DOHH2 (cell line): ENCODE measurements around the gene ICE2.

Experiments used
- H3F3A ChIP-seq: fragments of 200-600 bp; sonication (generic), shearing (Covaris generic); 2 replicates; pipeline ENCODE4 v1.6.0; 2016; ENCODE audit warnings: antibody characterized with exemption, mild to moderate bottlenecking; ENCODE audit not compliant: control insufficient read depth, insufficient read depth
- H3K27ac ChIP-seq: fragments of 200-600 bp; sonication (generic); 2 replicates; pipeline ENCODE4 v1.5.1; 2014; ENCODE audit warnings: low read depth, mild to moderate bottlenecking, low read length, moderate library complexity
- H3K27me3 ChIP-seq: fragments of 200-600 bp; sonication (generic); 2 replicates; pipeline ENCODE4 v1.6.1; 2014; ENCODE audit warnings: mild to moderate bottlenecking, low read length, mixed read lengths; ENCODE audit not compliant: control insufficient read depth
- H3K36me3 ChIP-seq: fragments of 200-600 bp; sonication (generic); 2 replicates; pipeline ENCODE4 v1.6.1; 2014; ENCODE audit warnings: mild to moderate bottlenecking, low read length, moderate library complexity, mixed read lengths; ENCODE audit not compliant: control insufficient read depth
- H3K4me1 ChIP-seq: fragments of 200-600 bp; sonication (generic); 2 replicates; pipeline ENCODE4 v1.6.1; 2014; ENCODE audit warnings: mild to moderate bottlenecking, low read length, mixed read lengths; ENCODE audit not compliant: control insufficient read depth
- H3K4me2 ChIP-seq: fragments of 200-600 bp; sonication (generic); 2 replicates; pipeline ENCODE4 v1.6.0; 2014; ENCODE audit warnings: mild to moderate bottlenecking, low read length, moderate library complexity
- H3K4me3 ChIP-seq: fragments of 200-600 bp; sonication (generic); 2 replicates; pipeline ENCODE4 v1.5.1; 2014; ENCODE audit warnings: mild to moderate bottlenecking, low read length, mixed read lengths
- H3K79me2 ChIP-seq: fragments of 200-600 bp; sonication (generic); 2 replicates; pipeline ENCODE4 v1.6.1; 2014; ENCODE audit warnings: mild to moderate bottlenecking, low read length, mixed read lengths; ENCODE audit not compliant: control insufficient read depth
- H3K9me2 ChIP-seq: fragments of 200-600 bp; sonication (generic); replicated peaks from 2 replicates; pipeline ENCODE4 v1.6.1; 2014; ENCODE audit warnings: mild to moderate bottlenecking, low read length, mixed read lengths; ENCODE audit not compliant: control insufficient read depth
- H3K9me3 ChIP-seq: fragments of 200-600 bp; sonication (generic); 2 replicates; pipeline ENCODE4 v1.6.1; 2014; ENCODE audit warnings: antibody characterized with exemption, low read length, mixed read lengths; ENCODE audit not compliant: control insufficient read depth, insufficient read depth
- H4K20me1 ChIP-seq: fragments of 200-600 bp; sonication (generic); 2 replicates; pipeline ENCODE4 v1.6.0; 2014; ENCODE audit warnings: low read depth, mild to moderate bottlenecking, antibody characterized with exemption, low read length, moderate library complexity; ENCODE audit not compliant: control insufficient read depth, insufficient read depth
- EZH2phosphoT487 ChIP-seq: fragments of 200-600 bp; sonication (generic); IDR thresholded peaks from 2 replicates; pipeline ENCODE4 v1.6.1; 2017; ENCODE audit warnings: borderline replicate concordance, mild to moderate bottlenecking, antibody characterized with exemption, low read length, moderate library complexity, mixed read lengths
- TF ChIP-seq, protein P1 (sequence below): fragments of 200-600 bp; sonication (generic); IDR thresholded peaks from one replicate; pipeline ENCODE4 v1.5.1; 2014; ENCODE audit warnings: antibody characterized with exemption, mild to moderate bottlenecking, low read depth, low read length; ENCODE audit not compliant: poor library complexity, severe bottlenecking

The ICE2 gene

DNA sequence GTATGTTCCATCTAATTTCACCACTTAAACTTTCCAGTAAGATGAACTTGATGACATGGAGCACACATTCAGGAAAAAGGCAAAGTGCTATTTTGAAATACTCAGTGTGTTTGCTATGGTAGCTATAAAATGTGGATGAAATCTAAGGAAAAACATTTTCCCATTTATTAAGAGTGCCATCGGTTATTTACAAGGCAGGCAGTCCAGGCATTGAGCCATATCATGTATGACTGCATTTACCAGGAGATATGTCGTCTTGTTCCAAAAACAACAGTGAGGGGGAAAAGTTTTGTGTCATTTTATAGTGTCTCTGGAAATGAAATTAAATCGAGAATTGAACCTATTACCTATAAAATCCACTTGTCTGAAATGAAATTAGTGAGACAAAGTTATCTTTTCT lies 94.9 kb downstream of the ICE2 start:
- no peaks in the 10 kb centered on the region for H3K9me2 ChIP-seq
- TF ChIP-seq, protein P1, sequence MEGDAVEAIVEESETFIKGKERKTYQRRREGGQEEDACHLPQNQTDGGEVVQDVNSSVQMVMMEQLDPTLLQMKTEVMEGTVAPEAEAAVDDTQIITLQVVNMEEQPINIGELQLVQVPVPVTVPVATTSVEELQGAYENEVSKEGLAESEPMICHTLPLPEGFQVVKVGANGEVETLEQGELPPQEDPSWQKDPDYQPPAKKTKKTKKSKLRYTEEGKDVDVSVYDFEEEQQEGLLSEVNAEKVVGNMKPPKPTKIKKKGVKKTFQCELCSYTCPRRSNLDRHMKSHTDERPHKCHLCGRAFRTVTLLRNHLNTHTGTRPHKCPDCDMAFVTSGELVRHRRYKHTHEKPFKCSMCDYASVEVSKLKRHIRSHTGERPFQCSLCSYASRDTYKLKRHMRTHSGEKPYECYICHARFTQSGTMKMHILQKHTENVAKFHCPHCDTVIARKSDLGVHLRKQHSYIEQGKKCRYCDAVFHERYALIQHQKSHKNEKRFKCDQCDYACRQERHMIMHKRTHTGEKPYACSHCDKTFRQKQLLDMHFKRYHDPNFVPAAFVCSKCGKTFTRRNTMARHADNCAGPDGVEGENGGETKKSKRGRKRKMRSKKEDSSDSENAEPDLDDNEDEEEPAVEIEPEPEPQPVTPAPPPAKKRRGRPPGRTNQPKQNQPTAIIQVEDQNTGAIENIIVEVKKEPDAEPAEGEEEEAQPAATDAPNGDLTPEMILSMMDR: no peak
- no peak for TF ChIP-seq EZH2phosphoT487
- H3K9me3 ChIP-seq: no peaks in the 10 kb centered on the region
- H3K27ac ChIP-seq: no peak overlapping the region
- no peaks in the 10 kb centered on the region for H3K79me2 ChIP-seq
- no peaks in the 10 kb centered on the region for H4K20me1 ChIP-seq
- no peaks in the 10 kb centered on the region for H3F3A ChIP-seq
- H3K4me2 ChIP-seq: no peak overlapping the region
- H3K4me1 ChIP-seq: no peaks in the 10 kb centered on the region
- no peaks in the 10 kb centered on the region for H3K36me3 ChIP-seq
- H3K27me3 ChIP-seq: no peaks in the 10 kb centered on the region
- no peak overlapping the region for H3K4me3 ChIP-seq

DNA sequence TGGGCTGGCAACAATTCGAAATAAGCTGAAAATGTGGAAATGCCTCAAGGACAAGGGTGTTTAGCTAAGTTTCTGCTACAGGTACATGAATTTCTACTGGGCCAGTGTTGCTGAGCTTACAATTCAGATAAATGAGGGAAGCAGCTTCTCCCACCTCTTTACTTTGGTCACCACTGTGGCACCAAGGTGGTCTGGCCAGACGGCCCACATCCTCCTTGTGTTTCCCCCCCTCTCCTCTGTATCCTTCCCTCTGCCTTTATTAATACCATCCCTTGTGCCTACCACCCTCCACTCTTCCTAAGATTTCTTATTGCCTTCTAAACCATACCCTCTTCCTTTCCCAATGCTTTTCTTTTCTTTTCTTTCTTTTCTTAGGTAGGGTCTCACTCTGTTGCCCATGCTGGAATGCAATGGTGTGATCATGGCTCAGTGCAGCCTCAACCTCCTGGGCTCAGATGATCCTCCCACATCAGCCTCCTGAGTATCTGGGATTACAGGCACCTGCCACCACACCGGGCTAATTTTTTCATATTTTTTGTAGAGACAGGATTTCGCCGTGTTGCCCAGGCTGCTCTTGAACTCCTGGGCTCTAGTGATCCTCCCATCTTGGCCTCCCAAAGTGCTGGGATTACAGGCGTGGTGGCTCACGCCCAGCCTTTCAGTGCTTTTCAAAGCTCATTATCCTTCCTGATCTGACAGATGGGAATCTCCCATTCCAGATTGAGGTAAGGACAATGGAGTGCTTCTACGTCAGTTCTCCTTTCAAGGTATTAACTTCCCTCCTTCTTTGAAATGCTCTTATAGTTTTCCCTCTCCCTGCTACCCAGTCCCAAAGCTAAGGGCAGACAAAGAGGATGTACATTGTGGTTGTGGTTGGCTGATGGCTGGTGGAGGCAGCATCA lies 95.9 kb downstream of the ICE2 start:
- TF ChIP-seq EZH2phosphoT487: no peak
- TF ChIP-seq, protein P1: no peak
- Histone ChIP-seq H3K36me3 (no peaks in the 10 kb centered on the region), H4K20me1 (no peaks in the 10 kb centered on the region), H3K4me1 (no peaks in the 10 kb centered on the region), H3K4me2 (no peak overlapping the region), H3K27me3 (no peaks in the 10 kb centered on the region), H3K9me2 (no peaks in the 10 kb centered on the region), H3K9me3 (no peaks in the 10 kb centered on the region), H3K27ac (no peak overlapping the region), H3K4me3 (no peak overlapping the region), H3F3A (no peaks in the 10 kb centered on the region), H3K79me2 (no peaks in the 10 kb centered on the region)

GRCh38 chr15:60381148-60381788 lies 97.7 kb downstream of the ICE2 start:
- Histone ChIP-seq H3K27ac (no peak overlapping the region), H3K4me1 (no peaks in the 10 kb centered on the region), H3K4me3 (no peak overlapping the region), H3K9me3 (no peaks in the 10 kb centered on the region), H3K79me2 (no peaks in the 10 kb centered on the region), H3K27me3 (no peaks in the 10 kb centered on the region), H4K20me1 (no peaks in the 10 kb centered on the region), H3K9me2 (no peaks in the 10 kb centered on the region), H3K4me2 (no peak overlapping the region), H3F3A (no peaks in the 10 kb centered on the region), H3K36me3 (no peaks in the 10 kb centered on the region)
- no peak for TF ChIP-seq EZH2phosphoT487
- TF ChIP-seq, protein P1: no peak
